BJ (cell line): ENCODE results near the gene ADGRL2. TPM values are rescaled to one million over a fixed set of nuclear protein-coding genes. Genes with fewer than 3 reads are reported as not detected.

Experiments used
- CTCF ChIA-PET: fragments of 350-600 bp; formaldehyde crosslinking; extraction: SDS; loops from one replicate; lab custom pipeline; 2021; ENCODE audit warnings: antibody characterized with exemption, inconsistent platforms; lab: Yijun Ruan, JAX
- POLR2A ChIA-PET: fragments of 300-600 bp; sonication (Branson Sonifier 250); formaldehyde crosslinking; extraction: SDS; loops from one replicate; lab custom pipeline; 2021; ENCODE audit warnings: antibody characterized with exemption; lab: Charles Lee
- DNase-seq: peaks from one replicate; pipeline ENCODE4 v3.0.0-alpha.2; 2011; ENCODE audit warnings: low read depth
- H3K27me3 ChIP-seq: 2 replicates; pipeline ENCODE4 v1.6.0; 2011; ENCODE audit warnings: low read length; ENCODE audit not compliant: control insufficient read depth, insufficient read depth
- H3K36me3 ChIP-seq: 2 replicates; pipeline ENCODE4 v1.5.1; 2011; ENCODE audit warnings: low read length; ENCODE audit not compliant: control insufficient read depth, insufficient read depth
- H3K4me3 ChIP-seq: 2 replicates; pipeline ENCODE4 v1.5.1; 2011; ENCODE audit warnings: low read depth, mild to moderate bottlenecking, control low read depth, low read length
- CTCF ChIP-seq: IDR thresholded peaks from 2 replicates; pipeline ENCODE4 v1.5.1; 2011; ENCODE audit warnings: low read depth, mild to moderate bottlenecking, control low read depth, inconsistent platforms, low read length, moderate library complexity; ENCODE audit not compliant: insufficient read depth
- polyA plus RNA-seq: library from polyadenylated mRNA; depleted of rRNA; stranded (reverse); fragments of >200 nt; gene quantifications from 2 replicates; pipeline ENCODE4 v1.2.3, GENCODE V29; 2011

The ADGRL2 gene
- polyA plus RNA-seq, 1 experiment, result 18.1 TPM

GRCh38 chr1:81949421-81949820 is 148.7 kb downstream of the ADGRL2 start:
- DNase-seq, result no peak
- Histone ChIP-seq H3K4me3 (no peak overlapping the region), H3K27me3 (no peaks in the 10 kb centered on the region), H3K36me3 (no peaks in the 10 kb centered on the region)
- no peak for TF ChIP-seq CTCF
- CTCF ChIA-PET, result interaction anchor here (0.6 kb wide), 1 partner anchor 1442 kb away, joined by 3 read pairs; no protein-coding TSS in a partner anchor
- POLR2A ChIA-PET, result no interaction called here

GRCh38 chr1:81950037-81950436 is 149.3 kb downstream of the ADGRL2 start:
- CTCF ChIA-PET, result interaction anchor here (0.6 to 1.4 kb wide), 3 partner anchors 27 to 1441 kb away, joined by 3 read pairs; no protein-coding TSS in a partner anchor

GRCh38 chr1:81950591-81951244 is 150.0 kb downstream of the ADGRL2 start:
- Histone ChIP-seq H3K36me3 (no peaks in the 10 kb centered on the region), H3K27me3 (no peaks in the 10 kb centered on the region), H3K4me3 (no peak overlapping the region)
- TF ChIP-seq CTCF, result no peak
- DNase-seq, result no peak
- CTCF ChIA-PET, result interaction anchor here (0.6 to 1.4 kb wide), 2 partner anchors 28 to 282 kb away, joined by 3 read pairs; no protein-coding TSS in a partner anchor
- POLR2A ChIA-PET, result no interaction called here

More at GRCh38 chr1:81950037-81950436, 149.3 kb downstream of the ADGRL2 start:
- Histone ChIP-seq H3K36me3 (no peaks in the 10 kb centered on the region), H3K4me3 (no peak overlapping the region), H3K27me3 (no peaks in the 10 kb centered on the region)
- no peak for DNase-seq
- TF ChIP-seq CTCF, result no peak
- POLR2A ChIA-PET, result no interaction called here

GRCh38 chr1:81954534-81955020 is 153.8 kb downstream of the ADGRL2 start:
- no peak for DNase-seq
- CTCF ChIA-PET, result interaction anchor here (1.0 kb wide), 1 partner anchor 405 kb away, joined by 3 read pairs; no protein-coding TSS in a partner anchor

More at GRCh38 chr1:81954534-81955020, 153.8 kb downstream of the ADGRL2 start:
- no peak for TF ChIP-seq CTCF
- H3K36me3 ChIP-seq, result no peaks in the 10 kb centered on the region
- H3K4me3 ChIP-seq, result no peak overlapping the region
- POLR2A ChIA-PET, result no interaction called here
- H3K27me3 ChIP-seq, result no peaks in the 10 kb centered on the region
